RWPE2 (cell line): Measurements from ENCODE around the gene STK4.

Source experiments
- ATAC-seq: fragments of 200-7000 bp; cut with Tn5 transposase; 3 replicates; pipeline ENCODE4 v1.9.1; 2021; ENCODE audit warnings: low read depth
- DNase-seq: peaks from one replicate; pipeline ENCODE4 v3.0.0-alpha.2; 2020; ENCODE audit warnings: low spot score
- H3K27ac ChIP-seq: fragments of 450-650 bp; 2 replicates; pipeline ENCODE4 v1.5.1; 2017; ENCODE audit warnings: mild to moderate bottlenecking; ENCODE audit not compliant: poor library complexity, severe bottlenecking
- H3K27me3 ChIP-seq: fragments of 250-450 bp; sonication (Bioruptor Pico); 2 replicates; pipeline ENCODE4 v1.5.1; 2021; ENCODE audit warnings: mild to moderate bottlenecking, moderate library complexity; ENCODE audit not compliant: insufficient read depth, poor library complexity, severe bottlenecking
- H3K36me3 ChIP-seq: fragments of 250-450 bp; sonication (Bioruptor Pico); 2 replicates; pipeline ENCODE4 v1.5.1; 2020; ENCODE audit warnings: low read depth, mild to moderate bottlenecking, moderate library complexity
- H3K4me1 ChIP-seq: fragments of 250-450 bp; sonication (Bioruptor Pico); 2 replicates; pipeline ENCODE4 v1.5.1; 2021; ENCODE audit warnings: mild to moderate bottlenecking, moderate library complexity; ENCODE audit not compliant: insufficient read depth, poor library complexity, severe bottlenecking
- H3K4me3 ChIP-seq: fragments of 250-450 bp; sonication (Bioruptor Pico); 2 replicates; pipeline ENCODE4 v1.5.1; 2021; ENCODE audit warnings: mild to moderate bottlenecking, moderate library complexity; ENCODE audit not compliant: severe bottlenecking
- H3K9me3 ChIP-seq: fragments of 250-450 bp; sonication (Bioruptor Pico); 2 replicates; pipeline ENCODE4 v1.5.1; 2021; ENCODE audit warnings: mild to moderate bottlenecking, moderate library complexity; ENCODE audit not compliant: severe bottlenecking
- TF ChIP-seq, protein P1 (sequence below): fragments of 450-650 bp; IDR thresholded peaks from one replicate; pipeline ENCODE4 v1.5.1; 2017; ENCODE audit warnings: mild to moderate bottlenecking, moderate library complexity; ENCODE audit not compliant: poor library complexity, severe bottlenecking

The STK4 gene

DNA sequence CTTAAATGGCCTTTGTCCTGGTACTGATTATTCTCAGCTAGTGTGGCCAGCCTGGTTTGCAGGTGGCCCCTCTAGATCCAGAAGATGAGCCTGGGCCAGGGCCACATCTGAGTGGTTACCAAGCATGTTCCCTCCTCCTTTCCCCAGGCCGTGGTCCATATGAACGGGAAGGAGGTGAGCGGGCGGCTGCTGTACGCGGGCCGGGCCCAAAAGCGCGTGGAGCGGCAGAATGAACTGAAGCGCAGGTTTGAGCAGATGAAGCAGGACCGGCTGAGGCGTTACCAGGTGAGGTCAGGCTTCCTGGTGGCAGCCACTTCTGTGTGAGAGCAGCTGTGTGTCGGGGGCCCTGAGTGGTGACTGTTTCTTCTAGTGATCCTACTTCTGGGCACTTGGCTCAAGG lies 44.9 kb upstream of the STK4 start:
- Histone ChIP-seq H3K27me3 (no peaks in the 10 kb centered on the region), H3K9me3 (no peaks in the 10 kb centered on the region), H3K4me3 (no peak overlapping the region), H3K4me1 (peaks cover 4% of the 10 kb centered on the region), H3K27ac (no peak overlapping the region), H3K36me3 (peaks cover 97% of the 10 kb centered on the region)
- TF ChIP-seq, protein P1, sequence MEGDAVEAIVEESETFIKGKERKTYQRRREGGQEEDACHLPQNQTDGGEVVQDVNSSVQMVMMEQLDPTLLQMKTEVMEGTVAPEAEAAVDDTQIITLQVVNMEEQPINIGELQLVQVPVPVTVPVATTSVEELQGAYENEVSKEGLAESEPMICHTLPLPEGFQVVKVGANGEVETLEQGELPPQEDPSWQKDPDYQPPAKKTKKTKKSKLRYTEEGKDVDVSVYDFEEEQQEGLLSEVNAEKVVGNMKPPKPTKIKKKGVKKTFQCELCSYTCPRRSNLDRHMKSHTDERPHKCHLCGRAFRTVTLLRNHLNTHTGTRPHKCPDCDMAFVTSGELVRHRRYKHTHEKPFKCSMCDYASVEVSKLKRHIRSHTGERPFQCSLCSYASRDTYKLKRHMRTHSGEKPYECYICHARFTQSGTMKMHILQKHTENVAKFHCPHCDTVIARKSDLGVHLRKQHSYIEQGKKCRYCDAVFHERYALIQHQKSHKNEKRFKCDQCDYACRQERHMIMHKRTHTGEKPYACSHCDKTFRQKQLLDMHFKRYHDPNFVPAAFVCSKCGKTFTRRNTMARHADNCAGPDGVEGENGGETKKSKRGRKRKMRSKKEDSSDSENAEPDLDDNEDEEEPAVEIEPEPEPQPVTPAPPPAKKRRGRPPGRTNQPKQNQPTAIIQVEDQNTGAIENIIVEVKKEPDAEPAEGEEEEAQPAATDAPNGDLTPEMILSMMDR = no peak
- ATAC-seq = no peak
- peak; percentile 75 for DNase-seq

DNA sequence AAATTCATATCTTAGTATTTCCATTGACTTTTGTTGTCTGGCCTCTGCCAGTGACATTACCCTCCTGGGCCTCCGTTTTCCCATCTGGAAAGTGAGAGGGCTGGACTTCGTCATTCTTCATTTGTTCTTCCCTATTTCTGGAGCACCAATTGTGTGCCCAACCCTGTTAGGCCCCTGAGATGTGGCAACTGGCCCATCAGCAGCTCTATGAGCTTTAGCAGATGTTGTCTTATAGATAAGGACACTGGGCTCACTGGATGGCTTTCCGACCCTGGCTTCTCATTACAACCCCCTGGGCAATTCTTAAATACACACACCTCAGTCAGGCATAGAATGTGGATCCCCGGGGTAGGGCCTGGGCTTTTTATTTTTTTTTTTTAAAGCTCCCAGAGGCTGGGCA lies 41.8 kb upstream of the STK4 start:
- TF ChIP-seq, protein P1 = no peak
- Histone ChIP-seq H3K4me1 (peaks cover 4% of the 10 kb centered on the region), H3K4me3 (no peak overlapping the region), H3K27ac (no peak overlapping the region), H3K9me3 (no peaks in the 10 kb centered on the region), H3K27me3 (no peaks in the 10 kb centered on the region), H3K36me3 (peaks cover 92% of the 10 kb centered on the region)
- ATAC-seq (no peak; the same call in 2 of the 3 replicates), DNase-seq (peak; percentile 52)

DNA sequence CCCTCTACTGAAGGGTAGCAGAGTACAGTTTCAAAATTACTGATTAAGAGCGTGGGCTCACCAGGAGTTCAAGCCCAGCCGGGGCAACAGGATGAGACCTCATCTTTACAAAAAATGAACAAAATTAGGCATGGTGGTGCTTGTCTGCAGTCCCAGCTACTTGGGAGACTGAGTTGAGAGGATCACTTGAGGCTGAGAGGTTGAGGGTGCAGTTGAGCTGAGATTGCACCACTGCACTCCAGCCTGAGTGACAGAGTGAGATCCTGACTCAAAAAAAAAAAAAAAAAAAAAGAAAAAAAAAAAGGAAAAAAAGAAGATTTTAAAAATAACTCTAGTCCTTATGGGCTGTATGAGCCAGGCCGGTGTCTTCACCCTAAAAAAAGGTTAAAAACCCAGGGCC lies 37.7 kb upstream of the STK4 start:
- H3K9me3 ChIP-seq = no peaks in the 10 kb centered on the region
- no peak overlapping the region for H3K4me3 ChIP-seq
- DNase-seq (peak; percentile 21), ATAC-seq (no peak)
- peaks cover 76% of the 10 kb centered on the region for H3K36me3 ChIP-seq
- H3K4me1 ChIP-seq = peaks cover 4% of the 10 kb centered on the region
- no peak overlapping the region for H3K27ac ChIP-seq
- no peaks in the 10 kb centered on the region for H3K27me3 ChIP-seq
- TF ChIP-seq, protein P1 = no peak

DNA sequence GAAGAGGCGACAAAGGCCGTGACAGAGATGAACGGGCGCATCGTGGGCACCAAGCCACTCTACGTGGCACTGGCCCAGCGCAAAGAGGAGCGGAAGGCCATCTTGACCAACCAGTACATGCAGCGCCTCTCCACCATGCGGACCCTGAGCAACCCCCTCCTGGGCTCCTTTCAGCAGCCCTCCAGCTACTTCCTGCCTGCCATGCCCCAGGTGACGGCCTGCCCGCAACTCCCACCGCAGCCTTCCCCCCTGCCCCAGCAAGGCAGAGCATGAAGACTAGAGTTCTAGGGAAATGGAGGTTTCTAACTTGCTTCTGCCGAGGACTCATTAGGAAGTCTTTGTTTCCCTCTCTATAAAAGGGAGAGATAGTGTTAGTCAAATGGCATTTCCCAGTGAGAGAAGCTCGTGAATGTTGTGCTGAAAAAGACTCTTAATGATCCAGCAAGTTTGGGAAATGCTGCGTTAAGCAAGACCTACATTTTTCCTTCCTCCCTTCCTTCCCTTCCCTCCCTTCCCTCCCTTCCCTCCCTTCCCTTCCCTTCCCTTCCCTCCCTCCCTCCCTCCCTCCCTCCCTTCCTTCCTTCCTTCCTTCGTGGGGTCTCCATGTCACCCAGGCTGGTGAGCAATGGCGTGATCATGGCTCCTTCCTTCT lies 35.7 kb upstream of the STK4 start:
- no peaks in the 10 kb centered on the region for H3K4me1 ChIP-seq
- H3K36me3 ChIP-seq = peaks cover 75% of the 10 kb centered on the region
- no peaks in the 10 kb centered on the region for H3K9me3 ChIP-seq
- H3K27ac ChIP-seq = no peak overlapping the region
- DNase-seq (no peak), ATAC-seq (no peak)
- H3K4me3 ChIP-seq = no peak overlapping the region
- TF ChIP-seq, protein P1 = no peak
- H3K27me3 ChIP-seq = no peaks in the 10 kb centered on the region

DNA sequence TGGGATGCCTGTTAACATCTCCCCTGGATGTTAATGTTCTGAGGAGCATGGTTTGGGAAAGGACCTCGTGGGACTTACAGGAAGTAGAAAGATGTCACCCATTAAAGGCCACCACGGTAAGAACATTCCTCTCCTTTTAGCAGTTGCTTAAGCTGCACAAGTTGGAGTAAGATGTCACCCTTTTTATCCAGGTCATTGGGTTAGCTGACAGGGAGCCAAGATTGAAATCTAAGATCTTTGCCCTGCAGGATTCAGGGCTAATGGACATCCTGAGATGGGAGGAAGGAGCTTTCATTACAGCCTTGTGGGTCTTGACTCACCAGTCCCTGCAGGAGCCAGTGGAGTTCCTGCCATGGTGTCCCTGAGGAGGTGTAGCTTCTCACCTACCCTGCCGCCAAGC lies 34.4 kb upstream of the STK4 start:
- H3K4me1 ChIP-seq = no peaks in the 10 kb centered on the region
- no peak overlapping the region for H3K4me3 ChIP-seq
- H3K9me3 ChIP-seq = no peaks in the 10 kb centered on the region
- DNase-seq (no peak), ATAC-seq (no peak; the same call in 2 of the 3 replicates)
- no peak overlapping the region for H3K27ac ChIP-seq
- H3K36me3 ChIP-seq = peaks cover 75% of the 10 kb centered on the region
- H3K27me3 ChIP-seq = no peaks in the 10 kb centered on the region
- TF ChIP-seq, protein P1 = no peak
